HG02885 (cell line): ENCODE data around the gene TMEM263.
"Not testable (repeated sequence)": the region's sequence is repeated elsewhere in the genome, so short reads cannot be mapped to it uniquely, and the experiment has no call there.

Experiments used
- ATAC-seq: cut with Tn5 transposase; IDR thresholded peaks from one replicate; pipeline ENCODE4 v1.9.1; 2021; ENCODE audit warnings: mild to moderate bottlenecking; ENCODE audit not compliant: unreplicated experiment, poor library complexity

The TMEM263 gene

DNA sequence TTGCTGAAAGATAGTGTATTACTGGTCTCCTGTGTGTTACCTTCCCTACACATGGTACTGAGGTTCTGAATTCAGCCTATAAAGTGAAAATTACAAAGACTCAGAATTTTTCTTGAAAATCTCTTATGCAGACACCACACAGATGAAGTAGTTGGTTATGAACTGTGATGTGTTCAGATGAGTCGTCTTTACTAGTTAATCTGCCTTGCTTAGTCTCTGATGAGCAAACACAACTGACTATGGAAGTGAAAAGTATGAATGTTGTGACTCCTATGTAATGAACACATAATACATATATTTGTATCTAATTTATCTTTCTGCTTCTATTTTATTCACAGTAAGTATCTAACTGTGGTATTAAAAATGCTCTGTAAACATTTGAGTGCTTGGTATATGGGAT lies 26.5 kb downstream of the TMEM263 start:
- no peak for ATAC-seq

DNA sequence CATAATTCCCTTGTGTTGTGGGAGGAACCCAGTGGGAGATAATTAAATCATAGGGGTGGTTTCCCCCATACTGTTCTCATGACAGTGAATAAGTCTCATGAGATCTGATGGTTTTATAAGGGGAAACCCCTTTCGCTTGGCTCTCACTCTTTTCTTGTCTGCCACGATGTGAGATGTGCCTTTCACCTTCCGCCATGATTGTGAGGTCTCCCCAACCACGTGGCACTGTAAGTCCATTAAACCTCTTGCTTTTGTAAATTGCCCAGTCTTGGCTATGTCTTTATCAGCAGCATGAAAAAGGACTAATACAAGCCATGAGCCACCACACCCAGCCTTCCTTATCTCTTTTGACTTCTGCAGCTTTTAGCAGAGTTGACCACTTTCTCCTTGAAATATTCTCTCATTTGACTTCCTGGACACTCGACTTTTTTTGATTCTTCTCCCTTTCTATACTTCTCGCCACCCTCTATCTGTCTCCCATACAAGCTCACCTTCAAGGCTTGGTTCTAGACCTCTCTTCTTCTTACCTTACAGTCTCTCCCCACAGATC lies 29.0 kb downstream of the TMEM263 start:
- ATAC-seq, result no peak

DNA sequence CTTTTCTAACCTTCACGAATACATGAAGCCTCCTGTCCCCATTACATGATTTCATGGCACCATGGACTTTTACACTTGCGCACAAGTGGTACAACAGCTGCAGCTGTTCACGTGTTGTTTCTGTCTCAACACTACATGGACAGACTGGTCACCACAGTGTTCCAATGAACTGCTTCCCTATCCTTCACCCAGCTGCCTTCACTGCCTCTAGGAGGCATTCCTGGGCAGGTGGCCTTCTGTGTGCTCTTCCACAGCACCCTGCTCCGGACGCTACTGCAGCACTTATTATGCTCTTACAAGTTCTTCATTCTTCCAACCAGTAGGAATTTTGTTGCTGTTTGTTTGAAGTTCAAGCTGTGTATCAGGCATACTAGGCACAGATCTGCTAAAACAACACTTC lies 29.8 kb downstream of the TMEM263 start:
- ATAC-seq, result no peak

DNA sequence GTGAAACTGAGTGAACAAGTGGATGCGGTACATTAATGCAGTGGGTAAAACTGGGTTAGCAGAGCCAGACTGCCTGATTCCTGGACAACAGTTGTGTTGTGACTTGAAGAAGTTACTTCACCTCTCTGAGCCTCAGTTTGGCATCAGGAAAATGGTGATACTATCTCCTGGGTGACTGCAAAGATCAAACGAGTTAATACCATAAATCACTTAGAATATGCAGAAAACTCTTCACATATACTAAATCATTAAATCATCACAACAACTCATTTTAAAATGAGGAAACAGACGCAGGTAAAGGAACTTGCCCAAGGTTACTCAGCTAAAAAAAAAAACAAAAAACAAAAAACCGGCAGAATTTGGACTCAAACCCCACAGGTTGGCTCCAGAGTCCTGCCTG lies 30.4 kb downstream of the TMEM263 start:
- no peak for ATAC-seq

DNA sequence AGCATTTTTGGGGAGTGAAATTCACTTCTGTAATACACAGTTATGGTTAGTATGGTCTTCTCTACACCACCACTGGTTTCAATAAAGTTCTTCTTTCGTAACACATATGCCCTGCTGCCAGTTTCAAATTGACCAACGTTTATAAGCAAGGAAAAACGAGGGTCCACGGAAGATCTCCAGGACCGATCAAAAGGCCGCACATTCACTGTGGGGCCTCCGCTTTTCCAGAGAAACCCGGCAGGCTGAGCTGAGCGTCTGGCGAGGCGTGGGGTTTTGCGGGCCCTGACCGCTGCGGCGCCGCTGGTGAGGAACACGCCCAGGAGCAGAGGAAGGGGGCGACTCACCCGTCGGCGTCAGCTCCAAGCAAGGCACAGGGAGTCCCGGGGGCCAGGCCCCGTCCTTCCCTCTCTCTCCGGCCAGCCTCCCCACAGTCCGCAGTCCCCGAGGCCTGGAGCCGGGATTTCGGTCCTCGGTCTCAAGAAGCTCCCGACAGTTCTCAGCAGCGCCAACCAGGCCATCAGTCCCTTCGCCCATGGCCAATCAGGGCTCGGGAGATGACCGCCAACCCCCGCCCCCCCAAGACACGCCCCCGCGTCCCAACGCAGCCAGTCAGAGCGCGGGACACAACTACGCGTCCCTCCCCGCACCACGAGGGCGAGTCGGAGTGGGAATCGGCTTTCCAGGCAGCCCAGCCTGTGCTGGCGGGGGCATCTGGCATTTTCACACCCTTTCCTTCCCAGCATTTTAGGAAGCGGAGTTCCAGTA lies 31.1 kb downstream of the TMEM263 start, which contains the start of gene MTERF2:
TSS of gene MTERF2 (minus strand) at position 522 of the 765 bp plus-strand sequence. CDS start 8,432 bp downstream, outside the sequence.
- peak; percentile 98 for ATAC-seq

DNA sequence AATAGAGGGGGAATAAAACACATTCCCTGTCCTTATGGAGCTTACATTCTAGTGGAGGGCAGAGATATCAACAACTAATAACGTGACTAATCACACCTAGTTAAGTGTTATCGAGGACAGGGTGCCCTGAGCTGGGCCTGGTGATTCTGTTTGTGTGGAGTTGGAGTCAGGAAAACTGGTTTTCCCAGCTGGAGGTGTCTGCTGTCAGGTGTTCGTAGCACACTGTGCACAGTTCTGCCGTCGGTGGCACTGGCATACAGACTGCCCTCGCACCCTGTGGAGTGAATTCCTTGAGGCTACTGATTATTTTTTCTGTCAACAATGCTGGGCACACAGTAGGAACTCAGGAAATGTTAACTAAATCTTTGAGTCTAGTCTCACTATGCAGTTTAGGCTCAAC lies 32.1 kb downstream of the TMEM263 start:
- no peak for ATAC-seq

DNA sequence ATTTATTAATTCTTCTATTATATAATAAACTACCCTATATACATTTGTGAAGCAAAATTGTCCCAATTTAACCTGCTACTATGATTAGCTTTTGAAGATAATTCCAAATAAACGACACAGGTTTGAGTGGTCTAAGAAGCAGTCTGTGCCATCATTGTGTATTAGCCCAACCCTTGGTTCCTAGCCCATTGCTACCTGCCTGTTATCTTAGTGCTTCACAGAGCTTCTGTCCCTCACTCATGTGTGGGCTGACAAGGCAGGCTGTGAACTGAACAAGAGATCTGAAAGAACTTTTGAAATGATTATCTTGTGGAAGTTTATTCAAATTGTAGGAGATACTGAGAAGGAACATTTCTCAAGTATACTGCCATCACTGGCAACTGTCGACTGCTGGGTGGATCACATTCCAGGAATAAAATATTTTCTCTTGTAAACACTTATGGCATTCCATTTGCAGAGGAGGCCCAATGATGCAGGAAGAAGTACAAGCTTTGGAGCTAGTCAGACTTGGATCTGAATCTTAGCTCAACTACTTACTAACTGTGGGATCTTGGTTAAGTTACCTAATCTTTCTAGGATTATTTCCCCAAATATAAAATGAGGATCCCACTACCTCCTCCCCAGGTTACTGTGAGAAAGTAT lies 39.0 kb downstream of the TMEM263 start:
- ATAC-seq, result no peak

DNA sequence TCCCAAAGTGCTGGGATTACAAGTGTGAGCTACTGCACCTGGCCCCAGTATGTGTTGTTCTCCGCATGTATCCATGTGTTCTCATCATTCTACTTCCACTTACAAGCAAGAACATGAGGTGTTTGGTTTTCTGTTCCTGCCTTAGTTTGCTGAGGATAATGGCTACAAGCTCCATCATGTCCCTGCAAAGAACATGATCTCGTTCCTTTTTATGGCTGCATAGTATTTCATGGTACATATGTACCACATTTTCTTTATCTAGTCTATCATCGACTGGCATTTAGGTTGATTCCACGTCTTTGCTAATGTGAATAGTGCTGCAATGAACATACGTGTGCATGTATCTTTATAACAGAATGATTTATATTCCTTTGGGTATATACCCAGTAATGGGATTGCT lies 40.4 kb downstream of the TMEM263 start:
- ATAC-seq, result not testable (repeated sequence)

DNA sequence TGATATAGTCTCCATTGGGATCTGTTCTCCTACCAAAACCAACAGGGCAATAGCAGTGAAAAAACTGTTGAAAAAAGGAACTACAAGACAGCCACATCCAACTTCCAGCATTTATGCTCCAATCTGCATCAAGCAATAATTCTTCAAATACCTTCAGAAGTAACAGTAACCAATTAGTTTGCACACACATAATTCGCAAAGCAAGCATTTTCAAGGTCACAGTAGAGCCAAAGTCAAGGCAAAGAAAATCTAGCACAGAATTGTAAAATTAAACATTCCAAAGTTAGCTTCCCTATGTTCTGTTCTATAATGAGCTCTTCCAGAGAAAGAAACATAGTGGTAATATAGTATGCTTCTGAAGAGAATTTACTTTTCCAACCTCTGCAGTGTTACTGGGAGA lies 42.2 kb downstream of the TMEM263 start:
- no peak for ATAC-seq

DNA sequence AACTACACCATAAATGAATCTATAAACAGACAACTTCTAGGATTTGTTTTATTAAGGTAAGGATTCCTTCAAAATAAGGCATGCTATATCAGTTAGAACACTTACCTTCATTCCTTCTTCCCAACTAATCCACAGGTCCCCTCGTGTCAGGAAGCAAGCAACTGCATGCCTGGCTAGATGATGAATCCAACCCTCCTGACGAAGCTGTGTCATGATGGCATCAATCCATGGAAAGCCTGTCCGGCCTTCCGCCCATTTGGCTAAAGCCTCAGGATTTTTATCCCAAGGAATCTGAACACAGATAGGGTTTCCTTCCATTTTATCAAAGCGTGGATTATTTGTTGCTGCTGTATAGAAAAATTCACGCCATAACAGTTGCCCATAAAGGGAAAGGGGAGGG lies 43.7 kb downstream of the TMEM263 start:
- ATAC-seq, result no peak

DNA sequence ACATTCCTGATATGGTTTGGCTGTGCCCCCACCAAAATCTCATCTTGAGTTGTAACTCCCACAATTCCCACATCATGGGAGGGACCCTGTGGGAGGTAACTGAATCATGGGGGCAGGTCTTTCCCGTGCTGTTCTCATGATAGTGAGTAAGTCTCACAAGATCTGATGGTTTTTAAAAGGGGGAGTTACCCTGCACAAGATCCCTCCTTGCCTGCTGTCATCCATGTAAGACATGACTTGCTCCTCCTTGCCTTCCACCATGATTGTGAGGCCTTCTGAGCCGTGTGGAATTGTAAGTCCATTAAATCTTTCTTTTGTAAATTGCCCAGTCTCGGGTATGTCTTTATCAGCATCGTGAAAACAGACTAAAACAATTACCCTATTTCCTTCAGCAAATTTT lies 47.0 kb downstream of the TMEM263 start:
- ATAC-seq, result not testable (repeated sequence)

DNA sequence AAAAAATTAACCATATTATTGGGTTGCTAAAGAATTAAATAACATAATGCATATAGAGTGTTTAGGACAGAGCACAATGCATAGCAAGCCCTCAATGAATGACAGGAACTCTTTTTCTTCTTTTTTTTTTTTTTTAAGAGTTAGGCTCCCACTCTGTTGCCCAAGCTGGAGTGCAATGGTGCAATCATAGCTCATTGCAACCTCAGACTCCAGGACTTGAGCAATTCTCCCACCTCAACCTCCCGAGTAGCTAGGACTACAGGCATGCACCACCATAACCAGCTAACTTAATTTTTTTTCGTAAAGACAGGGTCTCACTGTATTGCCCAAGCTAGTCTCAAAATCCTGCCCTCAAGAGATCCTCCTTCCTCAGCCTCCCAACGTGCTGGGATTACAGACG lies 51.7 kb downstream of the TMEM263 start:
- no peak for ATAC-seq

DNA sequence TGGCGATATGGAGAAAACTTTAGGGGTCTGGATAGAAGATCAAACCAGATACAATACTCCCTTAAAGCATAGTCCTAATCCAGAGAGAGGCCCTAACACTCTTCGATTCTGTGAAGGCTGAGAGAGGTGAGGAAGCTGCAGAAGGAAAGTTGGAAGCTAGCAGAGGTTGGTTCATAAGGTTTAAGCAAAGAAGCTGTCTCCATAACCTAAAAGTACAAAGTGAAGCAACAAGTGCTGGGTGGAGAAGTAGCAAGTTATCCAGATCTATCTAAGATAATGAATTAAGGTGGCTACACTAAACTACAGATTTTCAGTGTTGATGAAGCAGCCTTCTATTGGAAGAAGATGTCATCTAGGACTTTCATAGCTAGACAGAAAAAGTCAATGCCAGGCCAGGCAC lies 55.8 kb downstream of the TMEM263 start:
- no peak for ATAC-seq

DNA sequence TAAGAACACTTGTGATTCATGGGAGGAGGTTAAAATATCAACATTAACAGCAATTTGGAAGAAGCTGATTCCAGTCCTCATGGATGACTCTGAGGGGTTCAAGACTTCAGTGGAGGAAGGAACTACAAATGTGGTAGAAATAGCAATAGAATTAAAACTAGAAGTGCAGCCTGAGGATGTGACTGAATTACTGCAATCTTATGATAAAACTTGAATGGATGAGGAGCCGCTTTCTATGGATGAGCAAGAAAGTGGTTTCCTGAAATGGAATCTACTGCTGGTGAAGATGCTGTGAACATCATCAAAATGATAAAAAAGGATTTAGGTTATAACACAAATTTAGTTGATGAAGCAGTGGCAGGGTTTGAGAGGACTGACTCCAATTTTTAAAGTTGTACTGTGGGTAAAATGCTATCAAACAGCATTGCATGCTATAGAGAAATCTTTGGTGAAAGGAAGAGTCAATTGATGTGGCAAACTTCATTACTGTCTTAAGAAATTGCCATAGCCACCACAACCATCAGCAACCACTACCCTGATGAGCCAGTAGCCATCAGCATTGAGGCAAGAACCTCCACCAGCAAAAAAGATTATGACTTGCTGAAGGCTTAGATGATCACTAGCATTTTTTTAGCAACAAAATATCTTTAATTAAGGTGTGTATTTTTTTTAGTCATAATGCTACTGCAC lies 57.2 kb downstream of the TMEM263 start:
- no peak for ATAC-seq

DNA sequence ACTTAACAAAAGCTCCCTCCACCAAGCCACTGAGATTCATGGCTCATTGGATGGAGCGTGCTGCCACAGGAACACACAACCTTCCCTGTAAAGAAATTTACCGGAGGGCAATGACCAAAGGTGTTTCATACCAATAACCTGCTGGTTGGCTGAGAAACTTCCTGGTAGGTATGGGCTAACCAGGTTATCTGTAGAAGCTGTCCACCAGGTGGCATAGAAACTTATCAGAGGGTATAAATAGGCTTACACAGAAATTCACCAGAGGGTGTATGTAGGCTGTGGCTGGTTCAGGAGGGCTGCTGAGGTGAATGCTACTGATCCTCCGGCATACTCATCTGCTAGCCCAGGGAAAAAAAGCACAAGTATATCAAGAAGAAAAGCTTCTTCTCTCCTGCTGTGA lies 58.3 kb downstream of the TMEM263 start:
- no peak for ATAC-seq

DNA sequence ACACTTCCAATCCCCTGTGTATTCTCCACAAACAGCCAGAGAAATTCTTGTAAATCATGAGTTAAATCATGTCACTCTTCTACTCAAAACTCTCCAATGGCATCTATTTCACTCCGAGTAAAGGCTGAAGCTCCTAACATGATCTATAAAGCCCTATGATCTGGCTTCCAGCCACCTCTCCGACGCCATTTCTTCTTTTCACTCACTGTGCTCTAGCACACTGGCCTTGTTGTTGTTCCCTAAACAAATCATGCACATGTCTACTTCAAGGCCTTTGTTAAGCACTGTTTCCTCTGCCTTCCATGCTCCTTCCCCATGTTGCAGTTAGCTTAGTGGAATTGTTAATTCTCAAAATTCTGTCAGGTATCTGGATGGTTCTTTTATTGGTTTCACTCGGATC lies 61.3 kb downstream of the TMEM263 start:
- no peak for ATAC-seq

DNA sequence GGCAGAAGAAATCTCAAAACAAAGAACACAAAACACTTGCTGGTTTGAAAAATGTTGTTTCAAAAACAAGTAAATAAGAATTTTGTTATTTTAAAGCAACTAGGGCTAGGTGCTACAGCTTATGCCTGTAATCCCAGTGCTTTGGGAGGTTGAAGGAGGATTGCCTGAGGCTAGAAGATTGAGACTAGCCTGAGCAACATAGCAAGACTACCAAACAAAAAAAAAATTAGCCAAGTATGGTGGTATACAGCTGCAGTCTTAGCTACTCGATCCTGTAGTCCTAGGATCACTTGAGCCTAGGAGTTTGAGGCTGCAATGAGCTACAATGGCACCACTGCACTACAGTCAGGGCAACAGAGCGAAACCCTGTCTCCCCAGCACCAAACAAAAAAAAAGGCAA lies 63.8 kb downstream of the TMEM263 start:
- ATAC-seq, result no peak
